Neuronal stem cell (in vitro differentiated cells): ENCODE results near the gene TIGD7.

Source experiments
- DNase-seq: peaks from one replicate; pipeline ENCODE4 v3.0.0-alpha.2; 2013; ENCODE audit warnings: low spot score
- H2AFZ ChIP-seq: one replicate; pipeline ENCODE4 v1.6.1; 2013; ENCODE audit warnings: mild to moderate bottlenecking, low read length, inconsistent platforms
- H2AK5ac ChIP-seq: 2 replicates; pipeline ENCODE4 v1.6.1; 2013; ENCODE audit warnings: low read depth, mild to moderate bottlenecking, inconsistent platforms, low read length, moderate library complexity, mixed read lengths
- H2BK120ac ChIP-seq: 2 replicates; pipeline ENCODE4 v1.6.1; 2013; ENCODE audit warnings: low read depth, mild to moderate bottlenecking, inconsistent platforms, low read length, moderate library complexity, mixed read lengths
- H2BK12ac ChIP-seq: one replicate; pipeline ENCODE4 v1.6.1; 2013; ENCODE audit warnings: low read length, inconsistent platforms
- H2BK15ac ChIP-seq: 2 replicates; pipeline ENCODE4 v1.6.1; 2013; ENCODE audit warnings: mild to moderate bottlenecking, low read length, inconsistent platforms, mixed read lengths
- H2BK5ac ChIP-seq: one replicate; pipeline ENCODE4 v1.6.1; 2013; ENCODE audit warnings: inconsistent platforms, mild to moderate bottlenecking, low read length, moderate library complexity
- H3K14ac ChIP-seq: one replicate; pipeline ENCODE4 v1.6.1; 2013; ENCODE audit warnings: low read length, inconsistent platforms
- H3K18ac ChIP-seq: 2 replicates; pipeline ENCODE4 v1.6.1; 2013; ENCODE audit warnings: low read length, inconsistent platforms
- H3K23ac ChIP-seq: 2 replicates; pipeline ENCODE4 v1.6.1; 2013; ENCODE audit warnings: low read depth, mild to moderate bottlenecking, mixed read lengths, low read length, inconsistent platforms; ENCODE audit not compliant: poor library complexity
- H3K27ac ChIP-seq: replicated peaks from 3 replicates; pipeline ENCODE4 v1.5.1; 2013; ENCODE audit warnings: low read length, inconsistent platforms
- H3K27me3 ChIP-seq, 3 experiments: 2 replicates each; pipeline ENCODE4 v1.6.1; 2013; ENCODE audit warnings: low read length in 3 of 3, mild to moderate bottlenecking in 2 of 3, inconsistent platforms in 1 of 3, low read depth in 1 of 3, mixed read lengths in 1 of 3, moderate library complexity in 1 of 3; ENCODE audit not compliant: control insufficient read depth in 3 of 3, insufficient read depth in 3 of 3
- H3K36me3 ChIP-seq, 2 donors: replicated peaks in 1 of 2; 2 replicates each; pipeline ENCODE4 v1.6.1; 2013; ENCODE audit warnings: low read length in 2 of 2; ENCODE audit not compliant: control insufficient read depth in 2 of 2, insufficient read depth in 2 of 2
- H3K4ac ChIP-seq: 2 replicates; pipeline ENCODE4 v1.6.1; 2013; ENCODE audit warnings: inconsistent platforms, mild to moderate bottlenecking, low read length, moderate library complexity
- H3K4me1 ChIP-seq, 2 donors: 1 replicate in 1 of 2; 2 replicates in 1 of 2; pipeline ENCODE4 v1.6.1; 2013; ENCODE audit warnings: low read length in 2 of 2, low read depth in 1 of 2; ENCODE audit not compliant: control insufficient read depth in 2 of 2, insufficient read depth in 1 of 2
- H3K4me2 ChIP-seq: one replicate; pipeline ENCODE4 v1.6.1; 2013; ENCODE audit warnings: mild to moderate bottlenecking, low read length, inconsistent platforms; ENCODE audit not compliant: insufficient read depth, poor library complexity, severe bottlenecking
- H3K4me3 ChIP-seq, 2 donors: 2 replicates each; pipeline ENCODE4 v1.5.1; 2013; ENCODE audit warnings: low read length in 2 of 2, mild to moderate bottlenecking in 2 of 2, inconsistent platforms in 1 of 2, moderate library complexity in 1 of 2
- H3K79me1 ChIP-seq: one replicate; pipeline ENCODE4 v1.6.1; 2013; ENCODE audit warnings: low read depth, mild to moderate bottlenecking, inconsistent platforms, low read length, moderate library complexity
- H3K9ac ChIP-seq: one replicate; pipeline ENCODE4 v1.6.1; 2013; ENCODE audit warnings: mild to moderate bottlenecking, low read depth, low read length, inconsistent platforms; ENCODE audit not compliant: poor library complexity
- H3K9me3 ChIP-seq, 2 donors: replicated peaks in 1 of 2; 2 replicates each; pipeline versions ENCODE3 to v1.6.1; 2013; ENCODE audit warnings: low read length in 2 of 2, mild to moderate bottlenecking in 2 of 2, inconsistent platforms in 1 of 2, low read depth in 1 of 2, mixed read lengths in 1 of 2, moderate library complexity in 1 of 2; ENCODE audit not compliant: control insufficient read depth in 2 of 2, insufficient read depth in 1 of 2
- H4K8ac ChIP-seq: one replicate; pipeline ENCODE4 v1.6.1; 2013; ENCODE audit warnings: low read depth, mild to moderate bottlenecking, inconsistent platforms, low read length, moderate library complexity
- H4K91ac ChIP-seq: one replicate; pipeline ENCODE4 v1.6.1; 2013; ENCODE audit warnings: low read length, low read depth, mild to moderate bottlenecking, inconsistent platforms; ENCODE audit not compliant: poor library complexity
- whole genome bisulfite sequencing, 2 donors: extraction: QIAGEN DNeasy Blood & Tissue Kit; methylation state at CpG; one replicate each; pipeline ENCODE4 v1.1.7; 2013; ENCODE audit warnings: missing lambda C conversion rate in 2 of 2, mixed read lengths in 1 of 2; ENCODE audit not compliant: insufficient read length in 2 of 2, insufficient replicate concordance in 1 of 2; ENCODE audit errors: extremely low coverage in 2 of 2; 5-methylcytosine and 5-hydroxymethylcytosine counted together

The TIGD7 gene

GRCh38 chr16:3282730-3283542, 22.3 kb downstream of the TIGD7 start, which contains the start of gene ZNF263:
ZNF263 (plus strand) TSS chr16:3283491; CDS start chr16:3283819, 328 bp downstream.
- no CpG with 5 or more reads among the region's 72 CpGs for WGBS, 2 donors
- Histone ChIP-seq H3K27me3 (no peaks in the 10 kb centered on the region), H3K18ac (peak within 1 kb of the TSS; percentile 91), H3K14ac (no peak within 1 kb of the TSS), H3K4me2 (peak within 1 kb of the TSS; percentile 100), H2BK12ac (no peak within 1 kb of the TSS), H3K4ac (peak within 1 kb of the TSS; percentile 42), H3K9ac (peak within 1 kb of the TSS; percentile 83), H3K4me1 (peaks cover 8 to 12% of the 10 kb centered on the region in 2 donors), H4K91ac (no peak within 1 kb of the TSS), H3K9me3 (peaks cover 10 to 17% of the 10 kb centered on the region in 2 donors), H3K27ac (peak within 1 kb of the TSS; percentile 98), H3K36me3 (peaks cover 12 to 37% of the 10 kb centered on the region in 2 donors), H3K79me1 (peaks cover 16% of the 10 kb centered on the region), H2BK120ac (no peak within 1 kb of the TSS), H3K4me3 (peak within 1 kb of the TSS; percentile 90 to 95), H2AK5ac (peak within 1 kb of the TSS; percentile 96), H4K8ac (no peak within 1 kb of the TSS), H2BK15ac (no peak within 1 kb of the TSS), H2AFZ (peak within 1 kb of the TSS; percentile 90), H3K23ac (peak within 1 kb of the TSS; percentile 82), H2BK5ac (peak within 1 kb of the TSS; percentile 11)
- peak; percentile 91 for DNase-seq

GRCh38 chr16:3282103-3282729, 23.0 kb downstream of the TIGD7 start:
- Histone ChIP-seq H3K14ac (no peak overlapping the region), H3K9ac (peak overlapping the region; percentile 37), H2BK120ac (no peak overlapping the region), H4K91ac (no peak overlapping the region), H2BK15ac (no peak overlapping the region), H3K4me2 (peak overlapping the region; percentile 92), H3K4me1 (peaks cover 8 to 12% of the 10 kb centered on the region in 2 donors), H2BK5ac (no peak overlapping the region), H3K18ac (peak overlapping the region; percentile 76), H3K36me3 (peaks cover 12 to 31% of the 10 kb centered on the region in 2 donors), H3K79me1 (peaks cover 16% of the 10 kb centered on the region), H3K9me3 (peaks cover 9 to 12% of the 10 kb centered on the region in 2 donors), H3K27me3 (no peaks in the 10 kb centered on the region), H2AK5ac (no peak overlapping the region), H4K8ac (no peak overlapping the region), H3K4me3 (peak overlapping the region; percentile 90 to 95), H3K4ac (no peak overlapping the region), H3K23ac (peak overlapping the region; percentile 80), H2AFZ (peak overlapping the region; percentile 90), H2BK12ac (no peak overlapping the region), H3K27ac (peak overlapping the region; percentile 25)
- no peak for DNase-seq
- no CpG with 5 or more reads among the region's 29 CpGs for WGBS, 2 donors

GRCh38 chr16:3281222-3281820, 23.9 kb downstream of the TIGD7 start:
- no peak for DNase-seq
- Histone ChIP-seq H3K23ac (no peak overlapping the region), H3K9ac (no peak overlapping the region), H3K27ac (no peak overlapping the region), H2AK5ac (no peak overlapping the region), H4K91ac (no peak overlapping the region), H2AFZ (no peak overlapping the region), H2BK12ac (no peak overlapping the region), H3K4me2 (no peak overlapping the region), H3K27me3 (no peaks in the 10 kb centered on the region), H3K4me1 (peaks cover 8 to 12% of the 10 kb centered on the region in 2 donors), H3K9me3 (peaks cover 5% of the 10 kb centered on the region in 2 donors), H2BK120ac (no peak overlapping the region), H3K4me3 (peak overlapping the region in 1 of 2 donors; percentile 95), H2BK5ac (no peak overlapping the region), H2BK15ac (no peak overlapping the region), H3K79me1 (peaks cover 16% of the 10 kb centered on the region), H3K4ac (no peak overlapping the region), H3K14ac (no peak overlapping the region), H4K8ac (no peak overlapping the region), H3K18ac (no peak overlapping the region), H3K36me3 (peaks cover 9 to 22% of the 10 kb centered on the region in 2 donors)
- no CpG with 5 or more reads among the region's 6 CpGs for WGBS, 2 donors

GRCh38 chr16:3276679-3277078, 28.6 kb downstream of the TIGD7 start:
- Histone ChIP-seq H3K4me3 (no peak overlapping the region), H4K91ac (no peak overlapping the region), H2BK15ac (no peak overlapping the region), H3K4me2 (no peak overlapping the region), H3K9me3 (peaks cover 0 to 2% of the 10 kb centered on the region in 2 donors), H4K8ac (no peak overlapping the region), H3K27ac (no peak overlapping the region), H3K4me1 (peaks cover 0 to 6% of the 10 kb centered on the region in 2 donors), H3K9ac (no peak overlapping the region), H2AFZ (no peak overlapping the region), H3K14ac (no peak overlapping the region), H3K27me3 (no peaks in the 10 kb centered on the region), H3K18ac (no peak overlapping the region), H2BK120ac (no peak overlapping the region), H2BK5ac (no peak overlapping the region), H3K79me1 (no peaks in the 10 kb centered on the region), H3K23ac (no peak overlapping the region), H3K4ac (no peak overlapping the region), H3K36me3 (no peaks in the 10 kb centered on the region), H2BK12ac (no peak overlapping the region), H2AK5ac (no peak overlapping the region)
- no peak for DNase-seq
- no CpG with 5 or more reads among the region's 5 CpGs for WGBS, 2 donors
